Mucosa of gallbladder (tissue), 1 donor: Measurements from ENCODE around the gene SFRP2. TPM values are rescaled to one million over a fixed set of nuclear protein-coding genes. Genes with fewer than 3 reads are reported as not detected.

Experiments
- DNase-seq: peaks from one replicate; pipeline ENCODE4 v3.0.0-alpha.2; 2020; ENCODE audit warnings: low spot score
- total RNA-seq: library from RNA; stranded (reverse); gene quantifications from one replicate; pipeline ENCODE4 v1.2.1, GENCODE V29; 2021
- donor health status: DM: no; HTN: no; CAD: no.

SFRP2 gene
- total RNA-seq = 34.0 TPM

- no peak for DNase-seq
Measured at GRCh38 chr4:153788413-153789276, at the start of gene SFRP2. TSS of gene SFRP2 (minus strand) at chr4:153789083. CDS start at chr4:153788835, 248 bp downstream.

GRCh38 chr4:153838564-153838963 is 49.7 kb upstream of the SFRP2 start:
- no peak for DNase-seq

GRCh38 chr4:153834901-153835300 is 46.0 kb upstream of the SFRP2 start:
- DNase-seq = no peak

GRCh38 chr4:153832720-153833287 is 43.9 kb upstream of the SFRP2 start:
- no peak for DNase-seq

GRCh38 chr4:153832054-153832453 is 43.2 kb upstream of the SFRP2 start:
- DNase-seq = no peak

- DNase-seq = no peak
Measured at GRCh38 chr4:153831245-153831644, 42.4 kb upstream of the SFRP2 start.

GRCh38 chr4:153825691-153826090 is 36.8 kb upstream of the SFRP2 start:
- no peak for DNase-seq

GRCh38 chr4:153825126-153825525 is 36.2 kb upstream of the SFRP2 start:
- DNase-seq = no peak

GRCh38 chr4:153824501-153824900 is 35.6 kb upstream of the SFRP2 start:
- DNase-seq = no peak

- DNase-seq = no peak
Measured at GRCh38 chr4:153823483-153823882, 34.6 kb upstream of the SFRP2 start.

GRCh38 chr4:153822316-153822715 is 33.4 kb upstream of the SFRP2 start:
- DNase-seq = no peak

GRCh38 chr4:153817466-153817865 is 28.6 kb upstream of the SFRP2 start:
- DNase-seq = no peak

GRCh38 chr4:153816542-153816941 is 27.7 kb upstream of the SFRP2 start:
- no peak for DNase-seq

- DNase-seq = no peak
Measured at GRCh38 chr4:153814789-153815188, 25.9 kb upstream of the SFRP2 start.

- DNase-seq = no peak
Measured at GRCh38 chr4:153809916-153810810, 21.3 kb upstream of the SFRP2 start.

GRCh38 chr4:153809307-153809706 is 20.4 kb upstream of the SFRP2 start:
- no peak for DNase-seq

- no peak for DNase-seq
Measured at GRCh38 chr4:153808175-153808574, 19.3 kb upstream of the SFRP2 start.

- DNase-seq = no peak
Measured at GRCh38 chr4:153806073-153806472, 17.2 kb upstream of the SFRP2 start.

GRCh38 chr4:153804722-153805121 is 15.8 kb upstream of the SFRP2 start:
- no peak for DNase-seq

GRCh38 chr4:153799694-153800074 is 10.8 kb upstream of the SFRP2 start:
- DNase-seq = no peak

- no peak for DNase-seq
Measured at GRCh38 chr4:153798901-153799693, 10.2 kb upstream of the SFRP2 start.

- DNase-seq = no peak
Measured at GRCh38 chr4:153798420-153798819, 9.5 kb upstream of the SFRP2 start.
